Hippocampal formation (tissue), 2 donors: ENCODE data around the gene CCL26.
"Not testable (repeated sequence)": the region's sequence is repeated elsewhere in the genome, so short reads cannot be mapped to it uniquely, and the experiment has no call there.

Experiments used
- DNase-seq, 2 donors: peaks; one replicate each; lab custom pipeline; 2025; lab: John Stamatoyannopoulos, UW

Gene CCL26

DNA sequence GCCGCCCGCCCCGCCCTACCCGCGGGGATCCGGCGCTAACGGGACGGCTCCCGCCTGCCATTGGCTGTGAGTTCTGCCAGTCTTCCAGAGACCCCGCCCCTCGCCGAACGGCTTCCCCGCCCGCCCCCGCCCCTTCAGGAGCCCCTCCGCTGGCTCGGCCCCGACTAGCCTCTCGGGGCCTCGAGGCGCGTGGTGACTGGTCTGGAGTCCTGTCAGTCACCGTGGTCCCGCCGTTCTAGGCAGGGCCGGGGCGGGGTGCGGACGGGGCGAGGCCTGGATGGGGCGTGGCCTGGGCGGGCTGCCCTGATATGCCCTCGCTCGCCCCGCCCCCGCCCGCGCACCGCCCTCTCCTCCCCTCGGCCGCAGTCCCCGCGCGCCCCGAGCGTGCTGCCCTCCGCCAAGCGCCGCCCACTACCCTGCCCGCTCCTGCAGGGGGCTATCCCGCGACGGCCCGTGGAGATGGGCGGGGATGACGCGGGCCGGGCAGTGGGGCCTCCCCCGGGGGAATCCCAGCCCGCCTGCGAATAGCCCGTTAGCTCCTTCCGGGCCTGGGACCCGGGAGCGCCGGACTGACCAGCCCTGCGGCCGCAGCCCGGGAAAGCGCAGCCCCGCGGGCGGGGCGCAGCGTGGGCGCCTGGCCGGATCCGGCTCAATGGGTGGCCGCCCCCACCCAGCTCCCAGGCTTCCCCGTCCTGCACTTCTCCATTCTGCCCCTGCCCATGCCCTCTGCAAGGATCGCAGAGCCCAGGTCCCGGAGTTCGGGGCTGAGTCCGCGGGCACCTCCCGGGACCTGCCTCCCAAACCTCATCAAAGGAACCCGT is 32.8 kb downstream of the CCL26 start:
- DNase-seq: peak; percentile 98 to 100

- DNase-seq: no peak
These were observed 33.4 kb downstream of the CCL26 start, which contains the start of gene HIP1 for GRCh38 chr7:75738604-75738974. HIP1 (minus strand) TSS chr7:75738941; CDS start chr7:75738920, 21 bp downstream.

- DNase-seq: peak in 1 of 2 donors; percentile 20
These were observed 34.0 kb downstream of the CCL26 start for GRCh38 chr7:75737856-75738603.

DNA sequence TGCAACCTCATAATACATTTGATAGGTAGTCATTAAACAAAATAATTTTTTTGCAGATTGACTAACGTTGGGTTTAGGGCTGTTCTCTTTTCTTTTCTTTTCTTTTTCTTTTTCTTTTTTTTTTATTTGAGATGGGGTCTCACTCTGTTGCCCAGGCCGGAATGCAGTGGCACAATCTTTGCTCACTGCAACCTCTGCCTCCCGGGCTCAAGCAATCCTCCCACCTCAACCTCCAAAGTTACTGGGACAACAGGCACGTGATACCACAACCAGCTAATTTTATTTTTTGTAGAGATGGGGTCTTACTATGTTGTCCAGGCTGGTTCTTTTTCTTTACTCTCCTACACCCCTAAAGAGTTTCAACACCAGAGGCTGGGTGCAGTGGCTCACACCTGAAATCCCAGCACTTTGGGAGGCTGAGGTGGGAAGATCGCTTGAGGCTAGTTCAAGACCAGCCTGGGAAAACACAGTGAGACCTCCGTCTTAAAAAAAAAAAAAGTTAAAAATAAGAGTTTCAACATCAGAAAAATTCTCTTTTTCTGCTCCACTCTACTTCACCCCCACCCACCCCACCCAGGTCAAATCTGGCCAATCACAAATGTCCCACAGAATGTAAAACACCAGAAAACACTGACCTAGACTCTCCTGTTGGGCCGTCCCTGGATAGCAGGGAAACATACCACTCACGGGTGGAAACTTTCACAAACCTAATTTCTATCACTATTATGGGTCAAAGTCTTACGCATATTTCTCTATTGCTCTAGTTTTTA is 36.2 kb downstream of the CCL26 start:
- DNase-seq: no peak

- no peak for DNase-seq
These were observed 37.2 kb downstream of the CCL26 start for GRCh38 chr7:75734586-75735458.

- DNase-seq: no peak
These were observed 39.0 kb downstream of the CCL26 start for GRCh38 chr7:75732764-75733630.

DNA sequence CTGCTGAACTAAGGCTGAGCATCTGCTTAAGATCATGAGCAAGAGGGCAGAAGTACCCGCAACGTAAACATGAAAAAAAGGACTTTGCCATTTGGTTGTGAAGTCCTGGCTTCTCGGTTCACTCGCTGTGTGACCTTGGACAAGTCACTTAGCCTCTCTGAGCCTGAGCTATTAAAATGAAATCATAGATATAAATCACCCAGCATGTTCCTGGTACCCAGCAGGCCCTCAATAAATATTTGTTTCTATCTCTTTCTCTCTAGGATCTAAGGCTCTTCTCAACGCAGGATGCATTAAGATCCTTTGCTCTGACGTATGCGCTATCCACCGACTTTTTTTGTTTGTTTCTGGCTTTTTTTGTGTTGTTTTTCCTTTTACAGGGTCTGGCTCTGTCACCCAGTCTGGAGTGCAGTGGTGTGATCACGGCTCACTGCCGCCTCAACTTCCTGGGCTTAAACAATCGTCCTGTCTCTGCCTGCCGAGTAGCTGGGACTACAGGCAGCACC is 39.9 kb downstream of the CCL26 start:
- DNase-seq: no peak

- no peak for DNase-seq
These were observed 42.1 kb downstream of the CCL26 start for GRCh38 chr7:75729851-75730274.

GRCh38 chr7:75727881-75728593 is 44.0 kb downstream of the CCL26 start:
- no peak for DNase-seq

GRCh38 chr7:75727351-75727750 is 44.7 kb downstream of the CCL26 start:
- not testable (repeated sequence) for DNase-seq

- no peak for DNase-seq
These were observed 46.7 kb downstream of the CCL26 start for GRCh38 chr7:75725306-75725705.

DNA sequence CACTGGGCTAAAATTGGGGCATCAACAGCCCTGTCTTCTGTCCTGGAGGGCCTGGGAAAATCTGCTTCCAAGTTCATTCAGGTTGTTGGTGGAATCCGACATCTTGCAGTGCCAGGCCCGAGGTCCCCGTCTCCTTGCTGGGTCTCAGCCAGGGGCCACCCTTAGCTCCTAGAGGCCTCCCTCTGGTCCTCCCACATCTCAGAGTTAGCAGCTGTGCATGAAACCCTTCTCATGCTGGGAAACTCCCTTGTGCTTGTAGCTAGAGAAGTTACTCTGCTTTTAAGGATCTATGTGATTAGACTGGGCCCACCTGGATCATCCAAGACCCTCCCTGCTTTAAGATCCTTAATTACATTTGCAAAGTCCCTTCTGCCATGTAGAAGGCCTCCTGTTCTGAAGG is 48.6 kb downstream of the CCL26 start:
- no peak for DNase-seq

DNA sequence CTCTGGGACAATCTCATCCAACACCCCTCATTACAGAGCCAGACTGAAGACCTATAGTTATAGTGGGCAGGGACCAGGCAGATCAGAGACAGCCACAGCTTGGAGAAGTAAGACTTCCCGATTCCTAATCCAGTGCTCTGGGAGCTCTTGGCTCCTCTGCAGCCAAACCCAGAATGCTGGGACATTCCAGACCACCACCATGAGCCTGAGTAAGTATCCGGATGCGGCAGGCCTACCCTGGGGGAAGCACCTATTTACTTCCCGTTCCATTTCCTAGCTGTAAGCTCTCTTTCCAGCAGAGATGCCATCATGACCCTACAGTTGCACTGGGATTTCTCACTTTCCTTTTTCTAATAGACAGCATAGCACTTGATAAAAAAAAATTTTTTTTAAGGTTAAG is 49.6 kb downstream of the CCL26 start:
- DNase-seq: no peak

GRCh38 chr7:75721922-75722321 is 50.1 kb downstream of the CCL26 start:
- not testable (repeated sequence) for DNase-seq

DNA sequence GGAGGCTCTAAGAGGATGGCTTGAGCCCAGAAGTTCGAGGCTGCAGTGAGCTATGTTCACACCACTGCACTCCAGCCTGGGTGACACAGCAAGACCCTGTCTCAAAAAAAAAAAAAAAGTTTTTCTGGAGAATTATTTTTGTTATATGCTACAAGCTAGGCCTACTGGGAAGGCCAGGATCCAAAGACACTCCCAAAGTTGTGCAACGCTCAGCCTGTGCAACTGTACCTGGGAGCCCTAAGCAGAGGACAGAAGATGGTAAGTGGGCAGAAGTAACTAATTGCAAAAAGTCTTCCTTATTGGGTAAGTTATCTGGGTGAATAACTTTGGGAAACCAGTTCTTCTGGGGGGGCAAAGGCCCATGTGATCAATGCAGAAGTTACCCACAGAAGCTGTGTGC is 50.6 kb downstream of the CCL26 start:
- DNase-seq: no peak

GRCh38 chr7:75719626-75720025 is 52.4 kb downstream of the CCL26 start:
- no peak for DNase-seq
